ENCODE measurements around the gene TYMP.

Gene TYMP

GRCh38 chr22:50488886-50489285 lies 40.9 kb downstream of the TYMP start:
- DNase-seq (ENCODE audit: low read depth, low spot score): no peak
- no peak overlapping the region for H3K27ac ChIP-seq

GRCh38 chr22:50488006-50488677 lies 41.7 kb downstream of the TYMP start:
- no peak for DNase-seq (ENCODE audit: low read depth, low spot score)
- no peak overlapping the region for H3K27ac ChIP-seq

- no peak for DNase-seq (ENCODE audit: low read depth, low spot score)
- H3K27ac ChIP-seq: no peak overlapping the region
These were observed 42.4 kb downstream of the TYMP start for GRCh38 chr22:50487290-50488005.

- DNase-seq (ENCODE audit: low read depth, low spot score): no peak
- no peak within 1 kb of the TSS for H3K27ac ChIP-seq
These were observed 43.1 kb downstream of the TYMP start, which contains the start of gene MIOX for GRCh38 chr22:50486561-50487289. Gene MIOX, plus strand, starts transcription at chr22:50486859. Its CDS starts 39 bp downstream, at chr22:50486898.

GRCh38 chr22:50485221-50486131 lies 44.3 kb downstream of the TYMP start:
- no peak for DNase-seq (ENCODE audit: low read depth, low spot score)
- H3K27ac ChIP-seq: no peak overlapping the region

- DNase-seq (ENCODE audit: low read depth, low spot score): no peak
- no peak overlapping the region for H3K27ac ChIP-seq
These were observed 45.6 kb downstream of the TYMP start for GRCh38 chr22:50483977-50484853.

GRCh38 chr22:50483556-50483955 lies 46.3 kb downstream of the TYMP start:
- no peak for DNase-seq (ENCODE audit: low read depth, low spot score)
- no peak overlapping the region for H3K27ac ChIP-seq

- H3K27ac ChIP-seq: no peak overlapping the region
- DNase-seq (ENCODE audit: low read depth, low spot score): no peak
These were observed 46.7 kb downstream of the TYMP start for GRCh38 chr22:50483106-50483505.

GRCh38 chr22:50482107-50483074 lies 47.4 kb downstream of the TYMP start:
- no peak for DNase-seq (ENCODE audit: low read depth, low spot score)
- H3K27ac ChIP-seq: peak overlapping the region; percentile 59

- H3K27ac ChIP-seq: peak within 1 kb of the TSS; percentile 59
- DNase-seq (ENCODE audit: low read depth, low spot score): no peak
These were observed 48.2 kb downstream of the TYMP start, which contains the start of gene ADM2 for GRCh38 chr22:50481440-50482106. Gene ADM2, plus strand, starts transcription at chr22:50481543. Its CDS starts 305 bp downstream, at chr22:50481848.

GRCh38 chr22:50481045-50481439 lies 48.8 kb downstream of the TYMP start:
- no peak for DNase-seq (ENCODE audit: low read depth, low spot score)
- peak overlapping the region; percentile 59 for H3K27ac ChIP-seq

- no peak overlapping the region for H3K27ac ChIP-seq
- DNase-seq (ENCODE audit: low read depth, low spot score): no peak
These were observed 50.1 kb downstream of the TYMP start for GRCh38 chr22:50479721-50480120.

- DNase-seq (ENCODE audit: low read depth, low spot score): no peak
- no peak overlapping the region for H3K27ac ChIP-seq
These were observed 51.9 kb downstream of the TYMP start for GRCh38 chr22:50477923-50478322.

GRCh38 chr22:50476868-50477267 lies 52.9 kb downstream of the TYMP start:
- H3K27ac ChIP-seq: peak overlapping the region; percentile 12
- no peak for DNase-seq (ENCODE audit: low read depth, low spot score)

Measured in epithelial cell of prostate (primary cell).